Measurements from ENCODE around the gene ARIH1.
A peak's percentile ranks its signal among the peaks of the same experiment; 100 is the strongest.
"Not testable (repeated sequence)": the region's sequence is repeated elsewhere in the genome, so short reads cannot be mapped to it uniquely, and the experiment has no call there.

The ARIH1 gene

GRCh38 chr15:72545156-72545555, 71.0 kb downstream of the ARIH1 start:
- no peak for DNase-seq

- no peak for DNase-seq
Measured at GRCh38 chr15:72554471-72555425, 80.6 kb downstream of the ARIH1 start.

DNA sequence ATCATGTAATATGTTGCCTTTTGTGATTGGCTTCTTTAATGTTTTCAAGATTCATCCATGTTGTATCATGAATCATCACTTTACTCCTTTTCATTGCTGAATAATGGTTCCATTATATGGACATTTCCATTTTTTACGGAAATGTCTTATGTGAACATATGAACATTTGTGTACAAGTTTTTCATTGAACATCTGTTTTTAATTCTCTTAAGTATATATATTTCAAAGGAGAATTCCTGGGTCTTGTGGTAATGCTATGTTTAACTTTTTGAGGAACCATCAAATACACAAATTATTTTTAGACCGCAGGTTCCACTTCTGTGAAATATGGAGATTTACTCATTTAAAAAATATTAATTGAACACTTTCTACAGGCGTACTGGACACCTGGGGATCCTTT, 85.7 kb downstream of the ARIH1 start:
- DNase-seq, result no peak

DNA sequence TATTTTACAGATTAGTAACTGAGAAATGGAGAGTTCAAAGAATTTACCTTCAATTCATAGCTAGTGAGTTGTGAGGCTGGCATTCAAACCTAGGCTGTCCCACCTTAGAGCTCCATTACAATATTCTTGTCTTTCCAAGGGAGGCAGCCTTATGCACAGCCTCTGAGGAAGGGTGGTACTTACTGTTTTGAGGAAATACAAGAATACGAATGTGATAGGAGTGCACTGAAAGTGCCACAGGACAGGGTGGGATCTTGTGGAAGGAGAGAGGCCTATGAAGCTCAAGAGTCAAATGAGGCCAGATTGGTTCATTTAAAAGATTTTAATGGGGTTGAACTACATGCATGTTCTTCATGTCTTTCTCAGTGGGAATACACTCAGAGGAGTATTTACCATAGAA, 86.3 kb downstream of the ARIH1 start:
- no peak for DNase-seq

- no peak for DNase-seq
Measured at GRCh38 chr15:72562386-72562785, 88.3 kb downstream of the ARIH1 start.

DNA sequence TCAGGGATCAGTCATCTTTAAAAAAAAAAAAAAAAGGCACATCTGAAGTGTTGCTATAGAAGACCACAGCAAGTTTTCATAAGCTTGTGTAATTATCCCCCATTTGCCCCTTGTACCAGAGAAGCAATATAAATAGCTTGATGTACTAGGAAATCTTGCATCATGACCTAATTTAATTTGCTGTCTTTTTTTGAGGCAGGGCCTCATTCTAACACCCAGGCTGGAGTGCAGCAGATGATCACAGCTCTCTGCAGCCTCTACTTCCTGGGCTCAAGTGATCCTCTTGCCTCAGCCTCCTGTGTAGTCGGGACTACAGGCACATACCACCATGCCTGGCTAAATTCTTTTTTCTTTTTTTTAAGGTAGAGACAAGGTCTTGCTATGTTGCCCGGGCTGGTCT, 88.7 kb downstream of the ARIH1 start:
- no peak for DNase-seq

GRCh38 chr15:72564091-72564490, 90.0 kb downstream of the ARIH1 start:
- no peak for DNase-seq

GRCh38 chr15:72566973-72567372, 92.8 kb downstream of the ARIH1 start:
- DNase-seq, result no peak

GRCh38 chr15:72570059-72570458, 95.9 kb downstream of the ARIH1 start:
- DNase-seq, result no peak

- no peak for DNase-seq
Measured at GRCh38 chr15:72579814-72580213, 105.7 kb downstream of the ARIH1 start.

GRCh38 chr15:72584006-72584405, 109.9 kb downstream of the ARIH1 start:
- no peak for DNase-seq

DNA sequence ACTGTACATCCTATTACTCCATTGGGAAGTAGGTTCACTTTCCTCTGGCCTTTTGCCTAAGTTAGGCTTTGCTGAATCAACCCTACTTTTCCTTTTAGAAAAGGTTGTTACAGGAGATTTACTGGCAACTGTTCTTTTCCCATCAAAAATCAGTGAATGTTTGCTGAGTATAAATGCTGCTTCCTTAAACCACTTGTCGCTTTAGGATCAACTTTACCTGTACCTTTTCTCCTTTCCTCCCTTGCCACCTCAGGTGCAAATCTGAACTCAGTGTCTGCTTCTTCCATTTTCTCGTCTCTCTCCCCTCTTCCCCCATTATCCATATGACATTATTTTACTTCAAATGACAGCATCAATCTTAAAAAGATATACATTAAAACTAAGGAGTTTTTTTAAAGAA, 110.9 kb downstream of the ARIH1 start:
- DNase-seq, result no peak

- DNase-seq, result no peak
Measured at GRCh38 chr15:72585476-72586058, 111.4 kb downstream of the ARIH1 start.

- DNase-seq, result no peak
Measured at GRCh38 chr15:72588096-72588495, 114.0 kb downstream of the ARIH1 start.

- no peak for DNase-seq
Measured at GRCh38 chr15:72590427-72590826, 116.3 kb downstream of the ARIH1 start.

GRCh38 chr15:72591361-72591760, 117.2 kb downstream of the ARIH1 start:
- no peak for DNase-seq

DNA sequence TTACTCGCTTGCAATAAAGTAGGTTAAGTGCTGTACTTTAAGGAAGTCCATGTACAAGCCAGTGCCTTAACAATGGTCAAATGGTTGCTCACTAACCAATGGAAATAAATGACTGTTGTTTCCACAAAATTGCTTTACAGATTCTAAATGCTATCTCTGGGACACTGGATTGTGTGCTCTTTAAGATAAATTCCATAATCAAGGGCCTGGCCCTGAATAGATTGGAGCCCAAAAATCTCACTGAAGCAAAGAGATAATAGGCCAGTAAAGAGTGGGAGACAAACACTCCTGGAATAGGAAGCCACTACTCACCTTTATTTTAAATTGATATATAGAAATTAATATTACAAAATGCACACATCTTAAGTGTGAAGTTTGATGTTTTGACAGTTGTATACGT, 118.0 kb downstream of the ARIH1 start:
- DNase-seq, result no peak

GRCh38 chr15:72592676-72593075, 118.5 kb downstream of the ARIH1 start:
- DNase-seq, result no peak

GRCh38 chr15:72593838-72594237, 119.7 kb downstream of the ARIH1 start:
- no peak for DNase-seq

DNA sequence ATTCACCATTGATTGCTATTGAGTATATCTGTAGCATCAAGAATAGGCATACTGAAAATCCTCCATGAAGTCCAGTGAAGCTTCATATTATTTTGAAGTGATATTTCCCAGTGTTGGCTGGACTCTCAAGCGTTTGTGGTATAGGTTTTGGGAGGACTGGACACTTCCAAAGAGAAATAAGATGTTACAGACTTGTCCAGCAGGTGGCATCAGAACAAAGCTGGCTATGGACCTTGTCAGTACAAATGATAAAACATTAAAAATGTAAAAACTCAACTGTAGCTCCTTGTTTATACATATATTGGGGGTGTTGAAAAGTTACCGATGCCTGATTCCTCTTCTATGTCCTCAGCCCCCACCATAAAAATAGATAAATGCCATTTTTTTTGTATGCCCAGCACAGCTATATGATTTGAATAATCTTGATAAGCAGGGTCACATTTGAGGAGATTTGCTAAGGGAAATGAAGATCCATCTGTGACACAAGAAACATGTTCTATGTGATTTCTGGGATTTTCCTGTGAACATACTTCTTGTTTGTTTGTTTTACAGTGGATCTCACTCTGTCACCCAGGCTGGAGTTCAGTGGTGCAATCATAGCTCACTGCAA, 125.8 kb downstream of the ARIH1 start:
- DNase-seq, result peak; percentile 28

DNA sequence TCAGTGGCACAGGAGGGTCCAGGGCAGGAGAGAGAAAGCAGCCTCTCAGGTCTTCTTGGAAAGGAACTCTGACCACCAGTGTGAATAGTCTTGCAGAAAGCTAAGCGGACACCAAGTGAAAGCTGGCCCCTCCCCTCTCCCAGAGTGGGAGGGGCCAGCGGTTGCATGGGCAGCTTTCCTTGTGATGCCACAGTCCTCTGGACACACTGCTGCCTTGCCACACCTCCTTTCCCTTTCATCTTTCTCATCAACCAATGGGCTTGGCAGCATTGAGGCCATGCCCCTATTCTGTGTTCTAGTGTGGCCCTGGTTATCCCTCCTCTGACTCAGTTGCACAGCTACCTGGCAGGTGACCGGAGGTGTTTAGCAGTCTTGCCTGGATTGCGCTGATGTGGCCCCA, 130.7 kb downstream of the ARIH1 start:
- DNase-seq, result no peak

GRCh38 chr15:72608084-72608483, 134.0 kb downstream of the ARIH1 start:
- not testable (repeated sequence) for DNase-seq

- DNase-seq, result no peak
Measured at GRCh38 chr15:72609862-72610261, 135.7 kb downstream of the ARIH1 start.

GRCh38 chr15:72612324-72612723, 138.2 kb downstream of the ARIH1 start:
- DNase-seq, result not testable (repeated sequence)

All from NCI-H345 (cell line).